HepG2 (cell line): ENCODE measurements around the gene BAHCC1. TPM values are rescaled to one million over a fixed set of nuclear protein-coding genes. Genes with fewer than 3 reads are reported as not detected.
A peak's percentile ranks its signal among the peaks of the same experiment; 100 is the strongest.

ENCODE experiments used
- AKNA ChIP-seq: sonication (generic); formaldehyde crosslinking; IDR thresholded peaks from 2 replicates; pipeline ENCODE4 v1.4.0; 2020; ENCODE audit warnings: missing genetic modification reagents, borderline replicate concordance
- ATF1 ChIP-seq: IDR thresholded peaks from 2 replicates; pipeline ENCODE4 v1.6.1; 2016; ENCODE audit warnings: mild to moderate bottlenecking, control low read depth
- ETS1 ChIP-seq: sonication (generic); formaldehyde crosslinking; IDR thresholded peaks from 2 replicates; pipeline ENCODE4 v1.4.0; 2020; ENCODE audit warnings: missing genetic modification reagents
- HDAC2 ChIP-seq: sonication (generic); formaldehyde crosslinking; IDR thresholded peaks from 2 replicates; pipeline ENCODE4 v1.4.0; 2020; ENCODE audit warnings: missing genetic modification reagents
- JARID2 ChIP-seq: sonication (generic); formaldehyde crosslinking; IDR thresholded peaks from 2 replicates; pipeline ENCODE4 v1.8.1; 2023; ENCODE audit warnings: missing genetic modification reagents, inconsistent platforms; ENCODE audit not compliant: insufficient replicate concordance
- JUNB ChIP-seq: sonication (generic); formaldehyde crosslinking; IDR thresholded peaks from 2 replicates; pipeline ENCODE4 v1.8.0; 2022; ENCODE audit warnings: missing genetic modification reagents, mild to moderate bottlenecking, borderline replicate concordance
- MYNN ChIP-seq: sonication (generic); formaldehyde crosslinking; IDR thresholded peaks from 2 replicates; pipeline ENCODE4 v1.4.0; 2020; ENCODE audit warnings: mild to moderate bottlenecking, low read depth, missing genetic modification reagents
- MZF1 ChIP-seq: sonication (generic); formaldehyde crosslinking; IDR thresholded peaks from 2 replicates; pipeline ENCODE4 v1.8.1; 2023; ENCODE audit warnings: mild to moderate bottlenecking, missing genetic modification reagents, borderline replicate concordance
- NR2C2 ChIP-seq: sonication (generic); formaldehyde crosslinking; IDR thresholded peaks from 2 replicates; pipeline ENCODE4 v1.4.0; 2020; ENCODE audit warnings: missing genetic modification reagents, mild to moderate bottlenecking, moderate library complexity, borderline replicate concordance
- PAF1 ChIP-seq: IDR thresholded peaks from 2 replicates; pipeline ENCODE4 v1.6.1; 2016; ENCODE audit warnings: missing genetic modification reagents, missing compliant biosample characterization
- RELA ChIP-seq: sonication (generic); formaldehyde crosslinking; IDR thresholded peaks from 2 replicates; pipeline ENCODE4 v1.4.0; 2020; ENCODE audit warnings: missing genetic modification reagents
- REPIN1 ChIP-seq: sonication (generic); formaldehyde crosslinking; IDR thresholded peaks from 2 replicates; pipeline ENCODE4 v1.8.0; 2022; ENCODE audit warnings: missing genetic modification reagents, low read depth, mild to moderate bottlenecking, borderline replicate concordance
- SP4 ChIP-seq: sonication (generic); formaldehyde crosslinking; IDR thresholded peaks from 2 replicates; pipeline ENCODE4 v1.8.1; 2023; ENCODE audit warnings: mild to moderate bottlenecking, missing genetic modification reagents
- TP53 ChIP-seq: sonication (generic); formaldehyde crosslinking; conservative IDR thresholded peaks from 2 replicates; pipeline ENCODE4 v1.4.0; 2020; ENCODE audit warnings: missing genetic modification reagents
- ZEB1 ChIP-seq: IDR thresholded peaks from 2 replicates; pipeline ENCODE4 v1.6.1; 2012; ENCODE audit warnings: mild to moderate bottlenecking, low read depth, inconsistent platforms; ENCODE audit not compliant: insufficient replicate concordance
- ZNF17 ChIP-seq: sonication (generic); formaldehyde crosslinking; IDR thresholded peaks from 2 replicates; pipeline ENCODE4 v1.5.0; 2020; ENCODE audit warnings: mild to moderate bottlenecking, missing genetic modification reagents
- ZNF761 ChIP-seq: sonication (generic); formaldehyde crosslinking; conservative IDR thresholded peaks from 2 replicates; pipeline ENCODE4 v1.4.0; 2020; ENCODE audit warnings: mild to moderate bottlenecking, missing genetic modification reagents
- ZNF841 ChIP-seq: sonication (generic); formaldehyde crosslinking; IDR thresholded peaks from 2 replicates; pipeline ENCODE4 v1.8.1; 2023; ENCODE audit warnings: missing genetic modification reagents, borderline replicate concordance
- ZSCAN31 ChIP-seq: sonication (generic); formaldehyde crosslinking; IDR thresholded peaks from 2 replicates; pipeline ENCODE4 v1.5.0; 2020; ENCODE audit warnings: low read depth, mild to moderate bottlenecking, missing genetic modification reagents
- ZSCAN5A ChIP-seq: sonication (generic); formaldehyde crosslinking; IDR thresholded peaks from 2 replicates; pipeline ENCODE4 v1.8.0; 2022; ENCODE audit warnings: mild to moderate bottlenecking, missing genetic modification reagents, borderline replicate concordance
- polyA plus RNA-seq, 8 experiments: library from polyadenylated mRNA; depleted of rRNA in 3 of 8; stranded (reverse) in 7 of 8; unstranded in 1 of 8; fragments of >200 nt; fragmentation: Illumina TruSeq in 4 of 8; extraction: Trizol in 4 of 8; gene quantifications; 2 replicates each; pipeline versions ENCODE4 v1.2.1 to v1.2.3, GENCODE V29; 2011 to 2016; ENCODE audit warnings: low read depth in 4 of 8, missing spikeins in 1 of 8, mixed read lengths in 1 of 8; ENCODE audit not compliant: insufficient read depth in 1 of 8
- total RNA-seq, 5 experiments: library from RNA; depleted of rRNA; stranded (reverse); fragments of >200 nt; fragmentation: Illumina TruSeq; extraction: Trizol; gene quantifications; 2 replicates each; pipeline ENCODE4 v1.2.3, GENCODE V29; 2016; ENCODE audit warnings: low read depth in 1 of 5
- TF ChIP-seq, protein P1 (sequence below): sonication (generic); formaldehyde crosslinking; IDR thresholded peaks from 2 replicates; pipeline ENCODE4 v1.4.0; 2020; ENCODE audit warnings: missing genetic modification reagents

Gene BAHCC1
- total and polyA plus RNA-seq, 2 of the 13 experiments (the other 11 are each of a cell fraction or from before 2014, with no cell fraction given): 1.4 to 1.7 TPM

DNA sequence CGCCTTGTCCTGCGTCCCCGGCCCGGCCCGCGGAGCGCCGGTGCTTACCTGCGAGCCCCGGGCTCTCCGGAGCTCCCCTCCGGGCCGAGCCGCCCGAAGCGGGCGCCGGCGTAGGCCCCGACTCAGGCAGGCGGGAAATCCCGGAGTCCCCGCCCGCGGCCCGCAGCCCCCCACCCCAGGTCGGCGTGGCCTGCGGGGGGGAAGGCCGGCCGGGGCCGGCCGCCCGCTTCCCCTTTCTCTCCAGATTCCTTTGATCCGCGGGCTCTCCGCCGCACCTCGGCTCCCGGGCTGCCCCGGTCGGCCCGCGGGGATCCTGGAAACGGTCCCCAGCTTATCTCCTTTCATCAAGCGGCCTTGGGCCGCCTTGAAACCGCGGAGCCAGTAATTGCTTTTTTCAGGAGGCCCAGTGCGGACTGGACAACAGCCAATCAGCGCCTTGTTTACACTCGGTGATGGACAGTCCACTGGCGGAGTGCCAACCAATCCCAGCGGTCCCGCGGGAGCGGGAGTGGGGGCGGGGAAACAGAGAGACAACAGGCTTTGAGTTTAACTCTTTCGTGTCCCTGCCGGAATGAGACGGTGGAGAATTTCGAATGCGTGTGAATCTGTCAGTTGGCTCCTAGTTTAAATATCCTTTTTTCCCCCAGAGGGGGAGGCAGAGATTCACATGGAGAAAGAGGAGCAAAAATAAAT is 1.4 kb upstream of the BAHCC1 start (continued):
- no peak for TF ChIP-seq AKNA (CRISPR knock-in tag)
- TF ChIP-seq ZSCAN31 (CRISPR knock-in tag): peak; percentile 92
- TF ChIP-seq REPIN1: peak; percentile 95; the same call in 1 of the 2 replicates
- TF ChIP-seq ZNF17: no peak
- peak; percentile 85 for TF ChIP-seq ZNF841 (CRISPR knock-in tag)
- peak; percentile 97 for TF ChIP-seq JARID2 (CRISPR knock-in tag)
- TF ChIP-seq JUNB: no peak
- TF ChIP-seq ZSCAN5A: peak; percentile 78
- peak; percentile 88 for TF ChIP-seq SP4
- no peak for TF ChIP-seq MZF1 (CRISPR knock-in tag)
- no peak for TF ChIP-seq ETS1 (CRISPR knock-in tag)
- TF ChIP-seq ATF1 (CRISPR knock-in tag): 0 out of 2 replicates have a peak, but pooled peaks have one; percentile 52
- peak; percentile 62 for TF ChIP-seq NR2C2 (CRISPR knock-in tag)
- no peak for TF ChIP-seq ZNF761
- peak; percentile 90 for TF ChIP-seq ZEB1
- TF ChIP-seq TP53: peak; percentile 73; the same call in 1 of the 2 replicates
- TF ChIP-seq HDAC2 (CRISPR knock-in tag): peak; percentile 97
- no peak for TF ChIP-seq MYNN
- TF ChIP-seq, protein P1, sequence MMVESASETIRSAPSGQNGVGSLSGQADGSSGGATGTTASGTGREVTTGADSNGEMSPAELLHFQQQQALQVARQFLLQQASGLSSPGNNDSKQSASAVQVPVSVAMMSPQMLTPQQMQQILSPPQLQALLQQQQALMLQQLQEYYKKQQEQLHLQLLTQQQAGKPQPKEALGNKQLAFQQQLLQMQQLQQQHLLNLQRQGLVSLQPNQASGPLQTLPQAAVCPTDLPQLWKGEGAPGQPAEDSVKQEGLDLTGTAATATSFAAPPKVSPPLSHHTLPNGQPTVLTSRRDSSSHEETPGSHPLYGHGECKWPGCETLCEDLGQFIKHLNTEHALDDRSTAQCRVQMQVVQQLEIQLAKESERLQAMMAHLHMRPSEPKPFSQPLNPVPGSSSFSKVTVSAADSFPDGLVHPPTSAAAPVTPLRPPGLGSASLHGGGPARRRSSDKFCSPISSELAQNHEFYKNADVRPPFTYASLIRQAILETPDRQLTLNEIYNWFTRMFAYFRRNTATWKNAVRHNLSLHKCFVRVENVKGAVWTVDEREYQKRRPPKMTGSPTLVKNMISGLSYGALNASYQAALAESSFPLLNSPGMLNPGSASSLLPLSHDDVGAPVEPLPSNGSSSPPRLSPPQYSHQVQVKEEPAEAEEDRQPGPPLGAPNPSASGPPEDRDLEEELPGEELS (CRISPR knock-in tag): peak; percentile 94
- TF ChIP-seq RELA (CRISPR knock-in tag): no peak
- no peak for TF ChIP-seq PAF1 (CRISPR knock-in tag)
